ENCODE results near the gene SORCS2.

Gene SORCS2

GRCh38 chr4:7338876-7339623 is 146.7 kb downstream of the SORCS2 start:
- DNase-seq (ENCODE audit: low spot score) = no peak

GRCh38 chr4:7339751-7340552 is 147.6 kb downstream of the SORCS2 start:
- no peak for DNase-seq (ENCODE audit: low spot score)

- DNase-seq (ENCODE audit: low spot score) = no peak
These were observed 148.5 kb downstream of the SORCS2 start for GRCh38 chr4:7340553-7341433.

GRCh38 chr4:7341491-7342222 is 149.3 kb downstream of the SORCS2 start:
- DNase-seq (ENCODE audit: low spot score) = no peak

- DNase-seq (ENCODE audit: low spot score) = no peak
These were observed 150.1 kb downstream of the SORCS2 start for GRCh38 chr4:7342223-7343080.

GRCh38 chr4:7343081-7343655 is 150.8 kb downstream of the SORCS2 start:
- DNase-seq (ENCODE audit: low spot score) = no peak

GRCh38 chr4:7343950-7344349 is 151.6 kb downstream of the SORCS2 start:
- no peak for DNase-seq (ENCODE audit: low spot score)

- DNase-seq (ENCODE audit: low spot score) = no peak
These were observed 152.4 kb downstream of the SORCS2 start for GRCh38 chr4:7344636-7345155.

GRCh38 chr4:7347981-7348380 is 155.6 kb downstream of the SORCS2 start:
- DNase-seq (ENCODE audit: low spot score) = no peak

- DNase-seq (ENCODE audit: low spot score) = no peak
These were observed 156.9 kb downstream of the SORCS2 start for GRCh38 chr4:7348946-7349900.

- no peak for DNase-seq (ENCODE audit: low spot score)
These were observed 158.1 kb downstream of the SORCS2 start for GRCh38 chr4:7350396-7350795.

GRCh38 chr4:7351014-7351413 is 158.7 kb downstream of the SORCS2 start:
- no peak for DNase-seq (ENCODE audit: low spot score)

- DNase-seq (ENCODE audit: low spot score) = no peak
These were observed 160.1 kb downstream of the SORCS2 start for GRCh38 chr4:7352486-7352885.

GRCh38 chr4:7353046-7353790 is 160.9 kb downstream of the SORCS2 start:
- DNase-seq (ENCODE audit: low spot score) = no peak

- no peak for DNase-seq (ENCODE audit: low spot score)
These were observed 161.7 kb downstream of the SORCS2 start for GRCh38 chr4:7353846-7354610.

GRCh38 chr4:7354927-7355326 is 162.6 kb downstream of the SORCS2 start:
- no peak for DNase-seq (ENCODE audit: low spot score)

- no peak for DNase-seq (ENCODE audit: low spot score)
These were observed 163.5 kb downstream of the SORCS2 start for GRCh38 chr4:7355795-7356194.

Data from kidney capillary endothelial cell (primary cell).